IPS-18c (cell line): Measurements from ENCODE around the gene SRL.

Experiments
- H3K4me3 ChIP-seq: 2 replicates; pipeline ENCODE4 v1.7.0; 2013; ENCODE audit warnings: low read depth, mild to moderate bottlenecking, low read length, moderate library complexity; ENCODE audit not compliant: insufficient read depth
- H3K9me3 ChIP-seq: one replicate; pipeline ENCODE4 v1.6.1; 2013; ENCODE audit warnings: mild to moderate bottlenecking, low read length, moderate library complexity; ENCODE audit not compliant: control insufficient read depth, insufficient read depth

The SRL gene

GRCh38 chr16:4190712-4191333 is 51.1 kb downstream of the SRL start:
- no peak overlapping the region for H3K4me3 ChIP-seq
- no peaks in the 10 kb centered on the region for H3K9me3 ChIP-seq

DNA sequence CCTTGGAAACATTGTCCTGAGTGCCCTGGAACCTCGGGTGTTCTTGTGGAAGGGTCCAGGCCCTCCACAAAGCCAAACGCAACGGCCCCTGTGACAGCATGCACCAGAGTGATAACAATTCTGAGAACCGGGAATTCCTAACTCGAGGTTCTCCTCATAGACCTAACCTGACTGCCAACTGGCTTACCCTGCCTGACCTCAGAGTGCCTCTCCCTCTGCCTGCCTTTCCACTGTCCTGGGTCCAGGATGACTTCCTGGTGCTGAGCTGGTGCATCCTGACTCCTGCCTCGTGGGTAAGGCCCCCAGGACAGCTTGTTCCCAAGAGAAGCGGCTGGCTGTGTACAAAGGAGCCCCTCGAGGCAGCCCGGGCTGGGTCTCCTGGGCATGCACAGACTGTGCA is 51.8 kb downstream of the SRL start:
- Histone ChIP-seq H3K4me3 (no peak overlapping the region), H3K9me3 (no peaks in the 10 kb centered on the region)

GRCh38 chr16:4184038-4184702 is 57.7 kb downstream of the SRL start:
- Histone ChIP-seq H3K4me3 (peak overlapping the region; percentile 91), H3K9me3 (no peaks in the 10 kb centered on the region)

GRCh38 chr16:4183237-4184037 is 58.4 kb downstream of the SRL start:
- Histone ChIP-seq H3K9me3 (no peaks in the 10 kb centered on the region), H3K4me3 (peak overlapping the region; percentile 91)

DNA sequence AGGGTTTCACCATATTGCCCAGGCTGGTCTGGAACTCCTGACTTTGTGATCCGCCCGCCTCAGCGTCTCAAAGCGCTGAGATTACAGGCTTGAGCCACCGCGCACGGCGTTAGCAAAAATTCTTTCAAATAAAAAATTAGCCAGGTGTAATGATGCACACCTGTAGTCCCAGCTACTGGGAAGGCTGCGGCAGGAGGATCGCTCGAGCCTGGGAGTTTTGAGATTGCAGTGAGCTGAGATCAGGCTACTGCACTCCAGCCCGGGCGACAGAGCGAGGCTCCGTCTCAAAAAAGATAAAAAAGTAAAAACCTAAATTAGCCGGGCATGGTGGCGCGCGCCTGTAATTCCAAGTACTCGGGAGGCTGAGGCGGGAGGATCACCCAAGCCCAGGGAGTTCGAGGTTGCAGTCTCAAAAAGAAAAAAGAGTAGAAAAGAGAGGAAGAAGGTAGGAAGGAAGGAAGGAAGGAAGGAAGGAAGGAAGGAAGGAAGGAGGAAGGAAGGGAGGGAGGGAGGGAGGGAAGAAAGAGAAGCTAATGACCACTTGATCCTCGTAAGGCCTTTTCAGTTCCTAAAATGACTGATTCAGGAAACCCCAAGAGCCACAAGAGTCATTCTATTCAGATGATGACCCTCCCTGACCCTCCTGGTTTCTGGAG is 59.2 kb downstream of the SRL start:
- no peaks in the 10 kb centered on the region for H3K9me3 ChIP-seq
- peak overlapping the region; percentile 91 for H3K4me3 ChIP-seq

DNA sequence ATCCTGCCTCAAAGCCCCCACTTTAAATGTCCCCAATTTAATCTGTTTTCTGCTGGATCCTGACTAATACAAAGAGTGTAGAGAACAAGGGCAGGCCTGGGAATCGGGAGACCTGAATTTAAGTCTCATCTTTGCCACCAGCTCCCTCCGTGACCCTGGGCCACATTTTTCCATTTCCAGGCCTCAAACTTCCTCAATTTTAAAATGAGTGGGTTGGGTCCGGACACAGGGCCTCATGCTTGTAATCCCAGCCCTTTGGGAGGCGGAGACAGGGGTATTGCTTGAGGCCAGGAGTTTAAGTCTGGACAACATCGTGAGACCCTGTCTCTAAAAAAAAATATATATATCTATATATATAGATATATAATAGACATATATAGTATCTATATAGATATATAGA is 61.4 kb downstream of the SRL start:
- Histone ChIP-seq H3K9me3 (no peaks in the 10 kb centered on the region), H3K4me3 (no peak overlapping the region)

DNA sequence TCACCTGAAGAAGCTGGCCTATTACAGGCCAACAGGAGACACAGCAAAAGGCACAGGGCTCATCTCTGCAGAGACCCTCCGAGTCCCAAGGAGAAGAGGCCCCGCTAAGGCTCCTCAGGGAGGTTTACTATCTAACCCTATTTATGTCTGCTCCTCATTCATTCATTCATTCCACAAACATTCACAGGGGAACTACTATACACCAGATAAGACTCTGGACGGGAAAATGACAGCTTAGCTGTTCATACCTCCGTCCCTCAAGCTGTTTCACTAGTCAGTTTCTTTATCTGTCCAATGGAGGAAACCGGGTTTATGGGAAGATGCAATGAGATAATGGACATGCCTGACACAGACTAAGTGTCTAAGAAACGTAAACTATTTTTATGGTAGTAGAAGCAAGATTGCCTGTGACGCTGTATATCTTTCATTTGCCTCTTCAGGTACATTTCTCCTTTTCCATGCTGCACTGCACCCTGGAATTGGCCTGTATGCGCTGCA is 62.1 kb downstream of the SRL start:
- H3K9me3 ChIP-seq: no peaks in the 10 kb centered on the region
- H3K4me3 ChIP-seq: no peak overlapping the region

- Histone ChIP-seq H3K4me3 (no peak overlapping the region), H3K9me3 (no peaks in the 10 kb centered on the region)
These were observed 62.9 kb downstream of the SRL start for GRCh38 chr16:4179020-4179419.

GRCh38 chr16:4178468-4179010 is 63.3 kb downstream of the SRL start:
- H3K9me3 ChIP-seq: no peaks in the 10 kb centered on the region
- H3K4me3 ChIP-seq: no peak overlapping the region

DNA sequence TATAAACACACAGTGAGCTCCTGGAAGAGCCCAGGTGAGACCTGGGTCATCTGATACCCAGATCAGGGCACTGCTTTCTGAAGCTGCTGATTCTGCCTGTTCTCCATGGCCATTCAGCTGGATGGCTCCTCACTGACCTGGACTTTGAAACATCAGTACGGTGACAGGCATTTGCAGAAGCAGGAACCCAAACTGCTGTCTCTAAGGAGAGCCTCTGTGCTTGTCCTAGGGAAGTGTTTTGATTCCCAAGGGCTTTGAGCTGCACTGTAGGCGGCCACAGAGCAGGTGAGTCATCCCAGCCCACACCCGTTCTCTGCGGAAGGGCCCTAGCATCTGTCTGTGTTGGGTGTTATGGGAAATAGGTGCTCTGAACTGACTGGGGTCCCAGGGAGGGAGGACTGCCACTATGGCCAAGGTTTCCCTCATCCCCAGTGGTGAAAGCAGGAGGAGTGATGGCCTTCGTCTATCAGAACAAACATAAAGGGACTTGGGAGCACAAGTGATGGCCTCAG is 64.9 kb downstream of the SRL start:
- Histone ChIP-seq H3K4me3 (no peak overlapping the region), H3K9me3 (no peaks in the 10 kb centered on the region)

DNA sequence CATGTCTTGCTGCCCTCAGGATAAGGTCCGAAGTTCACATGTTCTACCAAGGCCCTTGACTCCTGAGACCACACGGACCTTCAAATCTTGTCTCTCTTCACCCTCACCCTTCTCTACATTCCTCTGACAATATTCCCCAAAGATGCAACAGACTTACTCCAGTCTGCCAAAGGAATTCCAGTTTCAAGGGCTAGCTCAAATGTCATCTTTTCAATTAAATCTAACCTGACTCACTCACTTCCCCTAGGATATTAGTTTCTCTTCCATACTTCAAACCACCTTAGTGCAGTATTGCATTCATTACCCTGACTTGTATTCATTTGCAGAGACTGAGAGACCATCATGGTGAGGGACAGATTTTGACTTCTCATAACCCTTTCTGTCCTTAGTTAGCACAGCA is 66.0 kb downstream of the SRL start:
- no peaks in the 10 kb centered on the region for H3K9me3 ChIP-seq
- H3K4me3 ChIP-seq: no peak overlapping the region

- Histone ChIP-seq H3K9me3 (no peaks in the 10 kb centered on the region), H3K4me3 (no peak overlapping the region)
These were observed 69.8 kb downstream of the SRL start for GRCh38 chr16:4172070-4172469.

- Histone ChIP-seq H3K9me3 (no peaks in the 10 kb centered on the region), H3K4me3 (no peak overlapping the region)
These were observed 72.5 kb downstream of the SRL start for GRCh38 chr16:4169415-4169814.

- no peak overlapping the region for H3K4me3 ChIP-seq
- no peaks in the 10 kb centered on the region for H3K9me3 ChIP-seq
These were observed 75.1 kb downstream of the SRL start for GRCh38 chr16:4166821-4167220.

DNA sequence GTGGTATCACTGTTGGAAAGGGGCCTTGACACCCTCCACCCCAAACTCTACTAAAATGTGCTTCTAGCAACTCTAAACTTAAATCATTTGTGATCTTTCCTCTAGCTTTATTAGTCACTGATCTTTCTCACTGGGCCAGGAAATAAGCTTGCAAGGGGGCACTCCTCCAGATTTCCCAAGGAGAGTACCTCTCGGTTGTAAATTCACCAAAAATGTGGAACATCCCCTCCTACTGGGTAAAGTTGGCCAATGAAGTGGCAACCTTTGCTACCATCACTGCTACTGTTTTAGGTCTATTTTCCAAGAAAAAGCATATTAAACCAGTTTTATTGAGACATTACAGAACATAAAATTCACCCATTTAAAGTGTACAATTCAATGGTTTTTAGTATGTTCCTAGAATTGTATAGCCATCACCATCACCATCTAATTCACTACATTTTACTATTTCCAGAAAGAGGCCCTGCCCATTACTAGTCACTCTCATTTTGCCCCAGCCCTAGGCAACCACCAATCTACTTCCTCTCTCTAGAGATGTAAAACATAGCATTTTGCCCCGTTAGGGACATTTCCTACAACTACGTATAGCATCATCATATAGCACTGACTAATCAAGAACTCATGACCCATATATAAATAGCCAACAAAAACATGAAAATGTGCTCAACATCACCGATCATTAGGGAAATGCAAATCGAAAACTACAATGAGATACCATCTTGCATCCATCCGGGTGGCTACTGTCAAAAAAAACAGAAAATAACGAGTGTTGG is 81.0 kb downstream of the SRL start:
- H3K9me3 ChIP-seq: no peaks in the 10 kb centered on the region
- no peak overlapping the region for H3K4me3 ChIP-seq

DNA sequence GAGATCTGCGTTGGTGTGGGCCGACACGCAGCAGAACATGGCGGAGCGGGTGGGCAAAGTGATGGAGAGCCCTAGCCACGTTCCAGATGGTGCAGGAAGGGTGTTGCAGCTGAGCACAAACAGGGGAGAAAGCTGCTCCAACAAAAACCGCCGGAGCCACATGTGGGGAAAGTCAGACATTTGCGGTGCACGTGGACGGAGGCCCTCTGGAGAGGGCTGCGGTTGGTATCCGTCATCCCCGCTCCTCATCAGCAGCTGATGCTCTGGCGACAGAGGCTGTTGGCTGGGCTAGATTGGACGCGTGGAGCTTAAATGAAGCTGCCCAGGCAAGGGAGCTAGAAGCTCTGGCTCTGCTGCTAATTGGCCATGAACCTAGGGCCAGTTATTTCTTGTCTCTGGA is 82.2 kb downstream of the SRL start:
- Histone ChIP-seq H3K4me3 (no peak overlapping the region), H3K9me3 (no peaks in the 10 kb centered on the region)
